Inferior parietal cortex (tissue), 1 donor: ENCODE results near the gene PRKCH.
A peak's percentile ranks its signal among the peaks of the same experiment; 100 is the strongest.

Experiments used
- DNase-seq: peaks from one replicate; pipeline ENCODE4 v3.0.0-alpha.2; 2016; ENCODE audit errors: extremely low spot score

Gene PRKCH

DNA sequence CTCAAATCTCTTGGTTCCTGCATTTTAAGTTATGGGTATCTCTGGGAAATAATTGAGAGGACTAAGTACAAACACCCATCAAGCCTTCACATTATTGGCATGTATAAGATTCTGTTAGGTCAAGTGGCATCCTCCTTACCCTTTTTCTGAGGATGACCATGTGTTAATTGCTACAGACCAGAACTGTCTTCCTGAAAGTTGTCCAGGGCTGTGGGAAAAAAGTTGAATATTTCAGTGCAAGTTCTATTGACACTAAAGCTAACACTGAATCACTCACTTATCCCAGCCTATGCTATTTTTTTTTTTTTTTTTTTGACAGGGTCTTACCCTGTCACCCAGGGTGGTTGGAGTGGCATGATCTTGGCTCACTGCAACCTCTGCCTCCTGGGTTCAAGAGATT is 243.8 kb downstream of the PRKCH start:
- DNase-seq: no peak

DNA sequence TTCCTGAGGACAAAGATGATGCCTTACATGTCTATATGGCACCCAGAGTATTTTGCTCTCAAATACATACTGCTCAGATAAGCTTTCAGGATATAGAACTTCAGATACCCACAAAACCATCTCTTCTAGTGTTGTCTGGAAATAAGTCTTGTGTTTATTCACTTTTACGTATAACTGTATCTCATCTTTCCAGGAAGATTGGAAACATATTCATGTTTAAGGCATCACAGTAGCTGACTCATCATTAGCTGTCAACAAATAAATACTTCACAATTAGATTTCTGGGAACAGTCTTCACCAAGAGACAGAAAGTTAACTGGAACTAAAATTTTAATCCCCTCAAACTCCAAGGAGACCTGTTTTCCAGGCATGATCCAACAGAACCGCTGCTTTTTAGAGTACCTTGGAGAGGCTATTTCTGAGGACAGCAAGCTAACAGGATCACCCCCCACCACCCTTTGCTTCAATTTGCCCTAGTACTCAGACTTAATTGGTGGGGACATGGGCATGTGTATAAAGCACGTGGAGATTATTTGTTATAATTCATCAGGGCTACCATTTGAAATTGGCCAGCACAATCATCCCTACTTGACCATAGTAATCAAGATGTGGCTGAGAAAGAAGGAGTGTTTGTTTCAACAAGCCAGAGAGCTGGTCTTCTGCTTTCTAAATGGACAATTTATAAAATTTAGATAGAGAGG is 244.6 kb downstream of the PRKCH start:
- no peak for DNase-seq

DNA sequence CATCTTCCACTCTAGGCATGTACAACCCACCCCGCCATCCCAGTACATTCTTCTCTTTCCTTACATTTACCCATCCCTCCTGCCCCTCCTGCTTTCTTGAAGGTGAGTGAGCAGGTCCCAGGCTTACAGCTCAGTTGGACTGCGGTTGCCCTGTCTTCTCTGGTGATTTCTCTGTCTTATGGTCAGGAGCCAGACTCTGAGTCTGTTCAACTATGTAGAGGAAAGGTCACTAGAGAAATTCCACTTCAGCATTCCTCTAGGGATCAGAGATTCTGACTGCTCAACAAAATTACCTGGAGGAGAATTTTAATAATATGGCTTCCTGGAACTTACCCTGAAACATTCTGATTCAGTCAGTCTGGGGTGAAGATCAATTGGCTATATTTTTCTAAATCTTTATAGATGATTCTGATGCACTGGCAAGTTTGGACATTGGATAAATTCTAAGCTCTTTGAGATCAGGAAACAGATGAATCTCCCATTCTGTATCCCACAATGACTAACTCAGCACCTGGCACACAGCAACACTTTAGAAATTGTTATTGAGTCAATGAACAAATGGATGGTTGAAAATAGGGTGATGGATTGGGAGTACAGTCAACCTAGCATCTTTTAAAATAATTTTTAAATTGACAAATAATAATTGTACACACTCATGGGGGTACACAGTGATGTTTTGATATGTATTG is 245.3 kb downstream of the PRKCH start:
- DNase-seq: no peak

DNA sequence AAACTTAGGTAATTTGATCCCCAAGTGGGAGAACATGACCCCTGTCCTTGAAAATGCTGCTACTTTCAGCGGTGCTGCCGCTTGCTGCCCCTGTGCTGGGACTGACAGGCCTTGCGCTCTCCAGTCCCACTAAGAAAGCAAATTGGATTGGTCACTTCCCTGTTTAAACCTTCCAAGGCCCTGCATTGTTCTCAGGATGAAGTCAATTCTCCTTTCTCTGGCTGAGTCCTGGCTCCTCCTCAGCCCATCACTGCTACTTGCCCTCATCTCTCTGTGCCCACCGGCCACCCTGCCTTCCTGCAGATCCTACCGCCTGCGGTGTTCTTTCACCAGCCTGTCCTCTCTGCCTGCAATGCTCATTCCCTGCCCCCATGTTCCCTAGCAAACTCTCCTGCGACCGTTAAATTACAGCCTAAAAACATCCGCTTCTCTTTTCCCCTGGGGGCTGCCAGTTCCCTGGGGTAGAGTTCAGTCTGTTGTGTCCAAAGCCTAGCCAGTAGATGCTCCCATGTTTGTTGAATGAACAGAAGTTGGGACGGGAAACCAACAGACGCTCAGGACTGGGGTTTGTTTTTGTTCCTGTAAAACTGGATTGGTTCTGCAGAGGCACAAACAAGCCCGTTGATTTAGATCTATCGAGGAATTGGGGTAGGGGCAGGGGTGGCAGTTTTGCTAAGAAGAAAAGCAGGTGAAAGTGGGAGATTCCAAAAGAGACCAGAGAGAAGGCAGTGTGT is 246.6 kb downstream of the PRKCH start:
- DNase-seq: no peak

DNA sequence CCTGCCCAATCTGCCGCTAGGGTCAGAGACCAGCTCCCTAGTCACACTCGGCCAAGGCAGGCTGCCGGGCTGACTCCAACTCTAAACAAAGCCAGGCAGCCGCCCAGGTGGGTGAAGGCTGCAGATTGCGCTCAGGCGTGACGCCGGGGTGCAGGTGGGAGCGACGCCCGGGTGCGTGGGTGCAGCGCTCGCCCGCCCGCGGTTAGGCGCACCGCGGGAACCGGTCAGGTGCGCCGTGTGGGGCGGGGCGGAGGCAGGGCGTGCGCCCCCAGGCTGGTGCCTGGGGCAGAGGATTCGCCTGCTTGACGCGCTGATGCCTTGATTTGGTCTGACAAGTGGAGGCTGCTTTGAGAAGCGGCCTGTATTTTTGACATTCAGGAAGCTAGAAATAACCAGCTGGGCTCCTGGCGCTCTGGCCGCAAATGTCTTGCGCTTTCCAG is 247.2 kb downstream of the PRKCH start:
- DNase-seq: no peak

DNA sequence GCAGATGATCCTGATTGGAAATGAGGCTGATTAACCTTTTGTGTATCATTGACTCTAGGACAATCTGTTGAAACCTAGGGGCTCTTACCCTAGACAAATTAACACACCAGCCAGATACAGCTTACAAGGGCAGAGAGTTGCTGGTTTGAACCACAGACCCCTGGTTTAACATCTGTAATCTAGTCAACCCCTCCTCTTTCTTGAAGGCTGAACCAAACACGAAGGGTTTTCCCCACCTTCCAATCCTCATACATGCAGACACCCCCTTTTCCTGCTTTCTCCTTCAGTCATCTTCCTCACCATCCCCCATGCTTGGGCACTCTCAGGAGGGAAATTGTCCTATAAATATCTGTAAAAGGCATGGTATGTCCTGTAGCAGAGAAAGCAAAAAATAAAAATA is 247.9 kb downstream of the PRKCH start:
- no peak for DNase-seq

DNA sequence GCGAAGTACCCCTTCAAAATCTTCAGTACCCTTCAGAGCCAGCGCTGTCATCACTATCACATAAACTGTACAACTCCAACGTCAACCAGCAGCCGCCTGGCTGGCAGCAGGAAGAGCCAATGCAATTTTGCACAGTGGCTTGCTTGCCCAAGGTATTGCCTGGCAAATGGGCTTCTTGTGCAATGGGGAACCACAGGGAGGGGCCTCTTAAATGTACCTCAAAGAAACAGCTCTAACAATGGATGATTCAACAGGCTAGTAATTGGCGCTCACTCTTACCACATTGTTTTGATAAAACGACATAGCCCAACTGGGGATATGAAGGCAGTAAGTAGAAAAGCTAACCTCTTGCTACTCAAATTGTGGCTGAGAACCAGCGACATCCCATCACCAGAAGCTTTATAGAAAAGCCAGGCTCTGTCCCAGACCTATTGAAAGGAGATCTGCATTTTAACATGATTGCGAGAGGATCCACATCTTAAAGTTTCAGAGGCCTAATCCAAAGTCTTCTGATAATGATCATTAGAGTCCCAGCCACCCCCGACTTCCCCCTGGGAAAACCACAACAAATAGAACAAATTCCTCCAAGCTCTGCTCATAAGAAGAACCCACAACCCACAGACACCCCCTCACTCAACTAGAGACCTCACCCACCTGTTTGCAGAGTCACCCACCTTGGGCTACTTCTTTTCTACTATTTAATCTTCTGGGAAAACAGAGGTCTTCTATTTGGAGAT is 248.6 kb downstream of the PRKCH start:
- no peak for DNase-seq

DNA sequence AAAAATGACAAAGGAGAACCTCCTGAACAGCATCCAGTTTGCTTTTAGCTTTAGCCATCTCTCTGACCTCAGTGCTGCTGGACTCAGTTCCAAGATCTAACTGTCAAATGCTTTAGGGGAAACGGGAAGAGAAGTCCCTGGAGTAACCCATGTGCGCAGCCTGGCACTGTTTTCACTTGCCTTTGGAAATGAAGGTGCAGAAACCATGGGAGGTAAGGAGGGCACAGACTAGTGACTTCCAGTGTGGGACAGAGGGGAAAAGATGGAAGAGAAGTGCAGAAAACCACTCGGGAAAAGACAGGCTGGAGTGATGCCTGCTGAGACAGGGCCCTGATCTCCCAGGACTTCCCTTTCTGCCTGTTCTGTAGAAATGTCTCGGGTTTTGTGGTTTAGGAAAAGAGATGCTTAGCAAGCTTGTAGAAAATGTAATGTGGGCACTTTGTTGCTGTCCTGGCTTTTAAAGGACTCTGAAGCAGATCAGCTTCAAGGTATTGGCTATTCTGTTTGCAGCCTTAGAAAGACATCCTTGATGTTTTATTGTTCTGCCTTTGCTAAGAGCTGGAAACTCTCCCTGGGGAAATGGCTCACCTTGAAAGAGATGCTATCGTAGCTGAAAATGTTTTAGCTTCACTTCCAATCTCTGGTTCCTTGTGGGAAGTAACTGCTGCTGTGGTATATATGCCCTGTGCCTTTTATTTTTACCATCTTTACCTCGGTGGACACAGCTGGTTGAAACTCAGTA is 249.3 kb downstream of the PRKCH start:
- no peak for DNase-seq

DNA sequence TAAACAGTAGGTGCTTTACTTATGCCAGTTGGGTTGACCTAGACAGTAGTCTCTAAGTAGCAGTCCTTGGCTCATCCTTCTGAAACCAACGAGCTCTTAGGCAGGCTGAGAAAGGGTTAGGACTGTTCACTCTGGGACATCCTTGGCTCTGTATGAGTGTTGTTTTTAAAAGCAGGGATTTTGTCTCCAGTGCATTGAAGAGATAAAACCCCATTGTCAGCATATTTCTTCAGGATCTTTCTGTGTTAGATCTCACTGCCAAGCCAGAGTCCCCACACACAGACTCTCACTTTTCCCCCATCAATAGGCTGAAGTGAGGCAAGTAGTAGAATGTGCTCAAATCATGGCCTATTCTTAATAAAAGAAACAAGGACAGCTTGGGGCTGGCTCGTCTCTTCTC is 250.5 kb downstream of the PRKCH start:
- no peak for DNase-seq

DNA sequence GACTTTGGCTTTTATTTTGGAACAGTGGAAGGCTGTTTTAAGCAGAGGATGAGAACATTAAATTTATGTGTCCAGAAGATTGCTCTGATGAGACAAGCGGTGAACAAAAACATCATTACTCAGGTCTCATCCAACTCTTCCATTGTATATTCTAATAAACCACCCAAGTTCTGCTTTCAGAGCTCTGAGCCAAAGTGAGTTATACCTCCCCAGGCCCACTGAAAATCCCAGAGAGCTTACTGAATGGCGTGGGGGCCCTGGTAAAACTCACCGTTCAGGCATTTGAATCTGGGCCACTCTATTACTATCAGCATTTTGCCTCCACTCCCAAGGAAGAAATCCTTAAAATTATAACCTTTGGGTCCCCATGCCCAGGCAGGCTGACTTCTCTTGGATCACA is 251.9 kb downstream of the PRKCH start:
- no peak for DNase-seq

DNA sequence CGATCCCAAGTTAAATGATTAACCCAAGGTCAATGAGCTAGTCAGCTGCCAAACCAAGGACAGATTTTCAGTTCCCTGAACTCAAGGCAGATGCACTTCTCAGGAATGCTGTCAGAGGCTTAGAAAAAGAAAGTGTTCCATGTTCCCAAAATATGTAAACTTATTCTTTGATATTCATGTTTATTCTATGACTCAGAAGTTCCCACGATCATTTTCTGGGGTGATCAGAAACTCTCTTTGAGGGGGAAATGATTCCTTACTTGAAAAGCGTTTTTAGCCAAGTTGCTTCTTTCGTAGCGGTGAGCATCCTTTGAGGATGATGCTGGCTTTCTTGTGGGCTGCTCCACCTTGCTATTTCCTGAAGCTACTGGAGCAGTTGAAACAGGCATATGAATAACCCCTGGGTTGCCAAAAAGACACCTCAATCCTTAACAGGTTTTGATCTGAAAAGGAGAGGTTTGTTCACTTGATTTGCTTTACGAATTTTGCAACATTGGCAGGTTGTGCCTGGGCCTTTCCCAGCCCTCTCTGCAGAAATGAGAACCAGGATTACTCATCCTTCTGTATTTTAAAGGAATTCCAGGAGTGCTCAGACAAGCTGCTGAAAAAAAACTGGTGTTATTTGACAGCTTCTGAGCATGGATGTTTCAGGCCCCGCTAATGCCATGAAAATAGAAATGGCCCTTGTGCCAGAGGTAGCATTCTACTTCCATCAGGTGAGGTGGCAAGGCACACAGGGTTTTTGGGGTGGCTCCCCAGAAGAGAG is 252.6 kb downstream of the PRKCH start:
- peak; percentile 32 for DNase-seq

DNA sequence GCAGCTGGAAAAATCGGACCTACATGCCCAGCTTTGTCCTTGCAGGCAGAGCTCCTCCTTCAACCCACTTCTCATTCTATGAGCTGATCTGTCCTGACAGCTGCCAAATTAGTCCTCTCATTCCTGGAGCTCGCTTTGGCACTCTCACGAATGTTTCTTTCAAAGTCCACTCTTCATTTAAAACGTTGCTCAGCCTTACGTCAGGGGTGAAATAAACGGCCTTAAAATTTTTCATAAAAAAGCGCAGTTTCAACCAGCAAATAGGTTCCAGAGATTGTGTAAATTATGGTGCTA is 253.1 kb downstream of the PRKCH start:
- no peak for DNase-seq

DNA sequence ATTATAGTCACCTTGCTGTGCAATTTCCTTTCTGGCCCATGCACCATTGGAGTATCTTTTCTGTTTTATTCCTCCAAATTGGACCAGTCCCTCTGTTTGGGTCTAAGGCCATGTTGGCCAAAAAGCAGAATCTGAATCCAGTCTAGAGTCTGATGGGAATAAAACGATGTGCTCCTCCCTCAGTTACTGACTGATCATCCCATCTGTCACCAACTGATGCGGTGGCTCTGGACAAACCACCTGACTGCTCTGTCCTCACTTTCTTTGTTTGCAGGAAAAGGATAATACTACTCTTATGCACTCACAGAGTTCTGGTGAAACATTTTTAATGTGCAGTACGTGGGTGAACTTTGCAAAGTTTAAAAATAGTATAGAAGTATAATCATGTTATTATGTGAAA is 253.7 kb downstream of the PRKCH start:
- no peak for DNase-seq

DNA sequence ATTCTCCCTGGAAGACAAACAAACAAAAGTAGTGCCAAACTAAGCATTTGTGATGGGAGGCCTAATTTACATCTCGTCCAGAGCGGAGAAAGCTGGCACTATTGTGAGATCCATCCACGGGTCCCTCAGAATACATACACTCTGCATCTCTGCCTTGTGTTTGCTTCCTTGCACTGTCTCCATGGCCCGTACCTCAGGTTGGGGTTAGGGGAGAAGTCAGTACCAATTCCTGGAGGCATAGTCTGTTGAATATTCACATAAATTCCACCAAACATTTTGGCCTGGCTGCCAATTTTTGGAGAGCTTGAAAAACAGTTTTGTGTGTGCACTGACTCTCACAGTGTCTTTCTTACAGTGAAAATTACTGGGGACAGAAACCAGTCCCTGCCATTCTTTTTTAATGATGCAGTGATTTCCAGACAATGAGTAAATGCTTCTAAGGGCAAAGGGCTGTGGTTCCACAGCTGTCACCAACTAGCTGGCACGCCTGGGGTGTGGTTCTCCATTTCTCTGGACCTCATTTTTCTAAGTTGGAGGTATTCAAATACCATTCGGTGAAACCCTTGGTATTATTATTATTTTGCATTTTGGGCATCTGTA is 254.3 kb downstream of the PRKCH start:
- no peak for DNase-seq

DNA sequence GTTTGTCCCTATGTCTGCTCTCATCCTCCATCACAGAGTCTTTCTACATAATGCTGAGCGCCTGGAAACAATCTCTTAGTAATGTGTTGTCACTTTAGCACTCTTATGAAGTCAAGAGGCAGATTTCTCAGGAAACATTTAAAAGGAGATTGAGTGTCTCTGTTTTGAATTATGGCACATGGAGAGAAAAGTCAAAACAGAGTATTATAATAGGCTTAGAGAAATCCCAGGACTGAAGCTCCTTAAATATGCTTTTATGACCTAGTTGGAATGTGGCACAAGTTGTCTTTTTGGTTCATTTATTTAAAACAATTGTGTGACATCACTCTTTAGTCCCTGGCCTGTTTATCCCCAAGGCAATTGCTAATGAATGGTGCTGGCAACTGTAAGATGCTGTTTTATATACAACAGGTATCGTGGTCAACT is 256.1 kb downstream of the PRKCH start:
- no peak for DNase-seq

DNA sequence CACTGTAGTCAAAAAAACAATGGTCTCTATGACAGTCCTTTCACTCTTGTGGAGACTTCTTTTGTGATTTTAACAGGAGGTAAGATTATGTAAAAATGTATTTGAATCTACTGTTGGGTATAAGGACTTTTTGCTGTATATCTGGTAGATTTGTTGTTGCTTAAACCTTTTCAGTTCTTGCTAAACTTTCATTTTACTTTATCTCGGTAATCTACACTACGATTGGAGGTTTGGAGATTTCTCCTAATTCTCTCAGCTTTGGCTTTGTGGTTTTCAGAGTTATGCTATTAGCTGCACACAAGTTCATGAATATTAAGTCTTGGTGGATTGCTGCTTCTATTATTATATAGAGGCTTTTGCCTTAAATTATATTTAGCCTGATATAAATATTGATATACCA is 257.4 kb downstream of the PRKCH start:
- no peak for DNase-seq

DNA sequence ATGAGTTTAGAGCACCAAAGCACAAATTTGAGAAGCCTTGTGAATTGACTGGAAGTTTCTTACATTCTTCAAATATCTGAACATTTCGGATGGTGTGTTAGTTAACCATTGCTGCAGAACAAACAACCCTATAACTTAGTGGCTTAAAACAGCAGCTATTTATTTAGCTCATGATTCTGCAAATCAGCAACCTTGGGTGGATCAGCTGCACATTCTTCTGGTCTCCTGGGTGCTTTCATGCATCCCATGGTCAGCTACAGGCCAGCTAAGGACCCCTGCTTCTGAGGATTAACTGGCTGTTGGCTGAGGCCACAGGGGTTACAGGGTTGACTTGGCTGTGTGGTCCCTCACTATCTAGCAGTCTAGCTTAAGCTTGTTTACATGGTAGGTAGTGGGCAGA is 260.0 kb downstream of the PRKCH start:
- DNase-seq: no peak

DNA sequence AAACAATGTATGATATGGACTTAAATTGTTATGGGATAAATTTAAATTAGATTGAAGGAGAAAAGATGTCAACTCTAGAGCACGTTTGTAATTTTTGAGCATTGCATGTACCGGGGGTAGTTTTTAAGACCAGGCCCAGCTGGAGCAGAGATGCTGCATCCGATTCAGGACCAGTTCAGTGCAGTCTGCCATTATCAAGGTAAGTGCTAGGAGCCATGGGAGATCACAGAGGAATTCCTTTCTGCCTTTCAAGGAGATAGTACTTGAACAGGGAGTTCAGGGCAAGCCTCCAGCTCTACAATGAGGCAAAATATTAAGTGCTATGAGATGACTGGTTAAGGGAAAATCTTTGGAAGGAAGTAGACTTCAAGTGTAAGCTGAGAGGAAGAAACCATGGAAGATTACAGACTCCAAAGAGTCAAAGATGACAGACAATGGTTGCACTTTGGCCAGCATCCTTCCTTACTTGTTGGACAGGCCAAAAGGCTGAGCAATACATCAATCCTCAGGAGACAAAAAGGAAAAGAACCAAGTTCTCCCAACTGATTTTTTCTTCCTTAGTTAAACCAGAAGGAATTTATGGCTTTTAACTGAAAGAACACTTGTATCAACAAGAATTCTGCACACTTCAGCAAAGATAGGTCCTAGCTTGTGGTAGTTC is 260.7 kb downstream of the PRKCH start:
- DNase-seq: no peak

DNA sequence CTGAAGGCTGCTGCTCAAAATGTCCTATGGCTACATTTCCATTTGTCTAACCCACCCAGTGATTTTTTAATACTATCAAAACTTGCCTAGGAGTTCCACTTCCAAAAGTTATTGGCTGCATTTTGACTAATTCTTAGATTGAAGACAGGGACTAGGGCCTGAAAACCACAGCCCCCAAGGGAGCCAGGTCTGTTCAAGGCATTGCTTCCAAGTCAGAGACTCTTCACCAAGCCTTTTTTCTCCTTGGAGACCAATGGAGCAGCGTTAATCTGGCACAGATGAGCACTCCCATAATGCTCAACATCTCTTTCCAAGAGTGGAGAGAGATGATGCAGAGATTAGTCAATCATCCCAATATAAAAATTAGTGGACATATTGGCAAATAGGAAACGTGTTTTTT is 261.4 kb downstream of the PRKCH start:
- no peak for DNase-seq

DNA sequence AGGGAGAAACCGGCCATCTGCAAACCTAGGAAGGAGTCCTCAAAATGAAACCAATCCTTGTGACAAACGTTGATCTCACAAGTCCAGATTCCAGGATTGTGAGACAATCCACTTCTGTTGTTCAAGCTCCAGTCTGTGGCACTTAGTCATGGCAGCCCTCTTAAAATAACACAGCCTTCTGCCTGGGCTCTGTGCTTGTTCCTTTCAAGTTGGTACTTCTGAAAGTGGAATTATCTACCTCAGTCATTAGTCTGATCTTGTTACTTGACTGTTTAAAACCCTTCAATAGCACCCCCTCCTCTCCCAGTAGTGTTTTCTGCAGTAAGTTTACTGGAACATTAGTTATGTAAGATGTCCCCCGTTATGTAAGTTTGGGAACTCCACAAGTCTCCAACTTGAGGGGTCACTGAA is 263.0 kb downstream of the PRKCH start:
- DNase-seq: peak; percentile 28
